Trophoblast cell (in vitro differentiated cells and primary cell): ENCODE data around the gene MORN3.

Source experiments
- DNase-seq, 2 donors: peaks; one replicate each; pipeline ENCODE4 v3.0.0-alpha.2; 2016
- H2AFZ ChIP-seq: 2 replicates; pipeline ENCODE4 v1.6.1; 2013; ENCODE audit warnings: low read length, moderate library complexity, mild to moderate bottlenecking; ENCODE audit not compliant: insufficient read depth, poor library complexity
- H2AK5ac ChIP-seq: 2 replicates; pipeline ENCODE4 v1.6.1; 2013; ENCODE audit warnings: mild to moderate bottlenecking, low read length
- H2BK120ac ChIP-seq: 2 replicates; pipeline ENCODE4 v1.6.1; 2013; ENCODE audit warnings: low read length, mild to moderate bottlenecking, moderate library complexity; ENCODE audit not compliant: insufficient read depth, poor library complexity
- H2BK12ac ChIP-seq: 2 replicates; pipeline ENCODE4 v1.6.1; 2013; ENCODE audit warnings: mild to moderate bottlenecking, low read length, moderate library complexity
- H2BK5ac ChIP-seq: 2 replicates; pipeline ENCODE4 v1.6.1; 2013; ENCODE audit warnings: low read length, low read depth, moderate library complexity, mild to moderate bottlenecking; ENCODE audit not compliant: poor library complexity
- H3K14ac ChIP-seq: 2 replicates; pipeline ENCODE4 v1.6.1; 2013; ENCODE audit warnings: mild to moderate bottlenecking, low read length
- H3K18ac ChIP-seq: 2 replicates; pipeline ENCODE4 v1.6.1; 2013; ENCODE audit warnings: mild to moderate bottlenecking, low read length
- H3K23ac ChIP-seq: 2 replicates; pipeline ENCODE4 v1.6.1; 2013; ENCODE audit warnings: low read length
- H3K27ac ChIP-seq: 2 replicates; pipeline ENCODE4 v1.5.1; 2013; ENCODE audit warnings: low read depth, mild to moderate bottlenecking, inconsistent platforms, low read length, moderate library complexity
- H3K27me3 ChIP-seq: 2 replicates; pipeline ENCODE4 v1.6.1; 2013; ENCODE audit warnings: inconsistent platforms, mild to moderate bottlenecking, low read length, moderate library complexity; ENCODE audit not compliant: insufficient read depth
- H3K36me3 ChIP-seq, 2 experiments: 1 replicate in 1 of 2; 2 replicates in 1 of 2; pipeline ENCODE4 v1.6.1; 2013; ENCODE audit warnings: low read length in 2 of 2, mild to moderate bottlenecking in 2 of 2, moderate library complexity in 1 of 2; ENCODE audit not compliant: insufficient read depth in 2 of 2, control insufficient read depth in 1 of 2
- H3K4ac ChIP-seq: 2 replicates; pipeline ENCODE4 v1.6.1; 2013; ENCODE audit warnings: low read depth, mild to moderate bottlenecking, low read length, moderate library complexity
- H3K4me1 ChIP-seq, 2 experiments: 1 replicate in 1 of 2; 2 replicates in 1 of 2; pipeline ENCODE4 v1.6.1; 2013; ENCODE audit warnings: low read length in 2 of 2, mild to moderate bottlenecking in 2 of 2, moderate library complexity in 1 of 2; ENCODE audit not compliant: insufficient read depth in 2 of 2, control insufficient read depth in 1 of 2
- H3K4me2 ChIP-seq: 2 replicates; pipeline ENCODE4 v1.6.1; 2013; ENCODE audit warnings: inconsistent platforms, mild to moderate bottlenecking, low read length, moderate library complexity
- H3K4me3 ChIP-seq: 2 replicates; pipeline ENCODE4 v1.5.1; 2013; ENCODE audit warnings: mild to moderate bottlenecking, low read depth, low read length, inconsistent platforms
- H3K79me1 ChIP-seq: one replicate; pipeline ENCODE4 v1.6.1; 2013; ENCODE audit warnings: low read length
- H3K79me2 ChIP-seq: 2 replicates; pipeline ENCODE4 v1.6.1; 2013; ENCODE audit warnings: low read length, mild to moderate bottlenecking; ENCODE audit not compliant: control insufficient read depth, insufficient read depth, poor library complexity
- H3K9ac ChIP-seq: 2 replicates; pipeline ENCODE4 v1.6.1; 2013; ENCODE audit warnings: mild to moderate bottlenecking, low read length
- H3K9me3 ChIP-seq: 2 replicates; pipeline ENCODE4 v1.6.1; 2013; ENCODE audit warnings: low read depth, mild to moderate bottlenecking, control low read depth, inconsistent platforms, low read length; ENCODE audit not compliant: insufficient read depth
- H4K12ac ChIP-seq: 2 replicates; pipeline ENCODE4 v1.6.1; 2013; ENCODE audit warnings: low read depth, mild to moderate bottlenecking, low read length, moderate library complexity
- H4K8ac ChIP-seq: 2 replicates; pipeline ENCODE4 v1.6.1; 2013; ENCODE audit warnings: low read depth, mild to moderate bottlenecking, low read length, moderate library complexity
- H4K91ac ChIP-seq: one replicate; pipeline ENCODE4 v1.6.1; 2013; ENCODE audit warnings: low read depth, mild to moderate bottlenecking, low read length, moderate library complexity
- WGBS: extraction: QIAGEN DNeasy Blood & Tissue Kit; methylation state at CpG from one replicate; pipeline ENCODE4 v1.1.7; 2013; ENCODE audit warnings: missing lambda C conversion rate; ENCODE audit not compliant: insufficient read length, insufficient coverage; ENCODE audit errors: extremely low coverage; 5-methylcytosine and 5-hydroxymethylcytosine counted together

Gene MORN3

DNA sequence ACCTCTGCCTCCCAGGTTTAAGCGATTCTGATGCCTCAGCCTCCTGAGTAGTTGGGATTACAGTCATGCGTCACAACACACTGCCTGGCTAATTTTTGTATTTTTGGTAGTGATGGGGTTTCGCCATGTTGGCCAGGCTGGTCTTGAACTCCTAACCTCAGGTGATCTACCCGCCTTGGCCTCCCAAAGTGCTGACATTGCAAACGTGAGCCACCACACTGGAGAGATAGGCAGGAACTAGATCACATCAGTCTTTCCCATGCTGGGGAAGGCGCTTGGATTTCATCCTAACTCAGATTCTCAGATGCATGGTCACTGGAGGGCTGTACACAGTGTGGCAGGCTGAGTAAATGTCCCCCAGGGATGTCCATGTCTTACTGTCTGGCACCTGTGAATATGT lies 61.2 kb downstream of the MORN3 start:
- H3K27me3 ChIP-seq: no peaks in the 10 kb centered on the region
- DNase-seq: no peak
- H3K36me3 ChIP-seq: no peaks in the 10 kb centered on the region
- H2AK5ac ChIP-seq: no peak overlapping the region
- no peak overlapping the region for H3K4me2 ChIP-seq
- no peak overlapping the region for H2BK5ac ChIP-seq
- no peaks in the 10 kb centered on the region for H3K9me3 ChIP-seq
- H2BK12ac ChIP-seq: no peak overlapping the region
- H3K23ac ChIP-seq: no peak overlapping the region
- H2BK120ac ChIP-seq: no peak overlapping the region
- H2AFZ ChIP-seq: no peak overlapping the region
- H3K79me1 ChIP-seq: no peaks in the 10 kb centered on the region
- H4K12ac ChIP-seq: no peak overlapping the region
- no peak overlapping the region for H3K4ac ChIP-seq
- no peak overlapping the region for H3K27ac ChIP-seq
- H3K79me2 ChIP-seq: no peaks in the 10 kb centered on the region
- no peak overlapping the region for H3K4me3 ChIP-seq
- H3K14ac ChIP-seq: no peak overlapping the region
- no peak overlapping the region for H4K8ac ChIP-seq
- no peaks in the 10 kb centered on the region for H3K4me1 ChIP-seq
- no peak overlapping the region for H3K9ac ChIP-seq
- WGBS: no CpG with 5 or more reads among the region's 6 CpGs
- H4K91ac ChIP-seq: no peak overlapping the region
- H3K18ac ChIP-seq: no peak overlapping the region

DNA sequence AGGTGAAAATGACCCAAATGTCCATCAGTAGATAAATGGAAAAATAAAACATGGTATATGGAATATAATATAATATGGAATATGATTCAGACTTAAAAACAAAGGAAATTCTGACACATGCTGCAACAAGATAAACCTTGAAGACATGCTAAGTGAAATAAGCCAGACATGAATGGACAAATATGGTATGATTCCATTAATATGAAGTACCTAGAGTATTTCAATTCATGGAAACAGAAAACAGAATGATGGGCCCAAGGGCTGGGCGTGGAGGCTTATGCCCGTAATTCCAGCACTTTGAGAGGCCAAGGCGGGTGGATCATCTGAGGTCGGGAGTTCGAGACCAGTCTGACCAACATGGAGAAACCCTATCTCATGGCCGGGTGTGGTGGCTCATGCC lies 65.9 kb downstream of the MORN3 start:
- Histone ChIP-seq H3K18ac (no peak overlapping the region), H2AK5ac (no peak overlapping the region), H3K79me1 (no peaks in the 10 kb centered on the region), H2BK5ac (no peak overlapping the region), H3K14ac (no peak overlapping the region), H3K27ac (no peak overlapping the region), H3K9ac (no peak overlapping the region), H3K36me3 (no peaks in the 10 kb centered on the region), H3K4ac (no peak overlapping the region), H3K9me3 (no peaks in the 10 kb centered on the region), H3K23ac (no peak overlapping the region), H4K12ac (no peak overlapping the region), H4K91ac (no peak overlapping the region), H2BK12ac (no peak overlapping the region), H2BK120ac (no peak overlapping the region), H3K79me2 (no peaks in the 10 kb centered on the region), H3K4me3 (no peak overlapping the region), H4K8ac (no peak overlapping the region), H2AFZ (no peak overlapping the region), H3K4me1 (no peaks in the 10 kb centered on the region), H3K4me2 (no peak overlapping the region), H3K27me3 (no peaks in the 10 kb centered on the region)
- no CpG with 5 or more reads among the region's 6 CpGs for WGBS
- no peak for DNase-seq

DNA sequence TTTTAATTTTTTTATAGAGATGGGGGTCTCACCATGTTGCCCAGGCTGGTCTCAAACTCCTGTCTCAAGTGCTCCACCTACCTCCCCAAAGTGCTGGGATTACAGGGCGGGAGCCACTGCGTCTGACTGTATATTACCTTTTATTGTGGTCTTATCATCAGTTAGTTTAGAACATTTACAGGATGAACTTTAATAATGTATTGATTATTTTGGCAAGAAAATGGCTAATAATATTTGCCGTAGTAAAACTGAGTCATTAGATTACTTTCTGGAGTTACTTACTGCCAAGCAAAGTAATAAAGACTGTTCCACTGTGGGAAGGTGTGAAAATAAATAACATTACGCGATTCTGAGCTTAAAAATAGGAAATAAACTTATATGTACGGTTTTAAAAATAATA lies 66.7 kb downstream of the MORN3 start:
- Histone ChIP-seq H3K23ac (no peak overlapping the region), H3K4me2 (no peak overlapping the region), H3K36me3 (no peaks in the 10 kb centered on the region), H3K4ac (no peak overlapping the region), H2AK5ac (no peak overlapping the region), H2BK5ac (no peak overlapping the region), H4K8ac (no peak overlapping the region), H3K79me2 (no peaks in the 10 kb centered on the region), H2BK120ac (no peak overlapping the region), H3K4me3 (no peak overlapping the region), H3K27ac (no peak overlapping the region), H2BK12ac (no peak overlapping the region), H3K79me1 (no peaks in the 10 kb centered on the region), H3K27me3 (no peaks in the 10 kb centered on the region), H4K91ac (no peak overlapping the region), H3K9me3 (no peaks in the 10 kb centered on the region), H3K18ac (no peak overlapping the region), H2AFZ (no peak overlapping the region), H3K14ac (no peak overlapping the region), H4K12ac (no peak overlapping the region), H3K4me1 (no peaks in the 10 kb centered on the region), H3K9ac (no peak overlapping the region)
- WGBS: no CpG with 5 or more reads among the region's 6 CpGs
- DNase-seq: no peak

DNA sequence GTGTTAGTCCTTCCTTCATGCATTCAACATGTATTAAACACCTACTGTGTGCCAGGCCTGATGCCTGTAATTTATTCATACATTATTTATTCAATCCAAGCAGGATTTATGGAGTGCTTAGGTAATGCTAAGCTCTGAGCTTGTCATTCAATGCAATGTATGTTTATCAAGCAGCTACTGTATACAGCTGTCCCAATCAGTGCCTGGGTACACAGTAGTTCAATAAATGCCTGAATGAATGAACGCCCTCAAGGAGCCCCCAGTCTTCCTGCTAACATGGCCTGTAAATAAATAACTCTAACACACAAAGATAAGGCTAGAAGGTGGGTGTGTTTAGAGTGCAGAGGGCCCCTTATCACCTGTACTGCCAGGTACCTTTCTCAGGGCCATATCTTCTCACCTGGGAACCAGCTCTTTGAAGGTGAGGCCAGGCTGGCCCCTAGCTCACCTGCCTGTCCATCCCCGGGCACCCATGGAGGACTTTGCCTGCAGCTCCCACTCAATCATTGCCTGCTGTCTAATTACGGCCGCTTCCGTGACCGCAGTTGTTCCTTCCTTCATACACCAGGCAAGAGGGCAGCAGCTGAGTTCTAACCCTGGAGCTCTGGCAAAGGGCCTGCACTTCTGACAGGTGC lies 68.6 kb downstream of the MORN3 start:
- no peaks in the 10 kb centered on the region for H3K9me3 ChIP-seq
- H3K4me3 ChIP-seq: no peak overlapping the region
- no peaks in the 10 kb centered on the region for H3K79me1 ChIP-seq
- no peak overlapping the region for H3K18ac ChIP-seq
- H3K27ac ChIP-seq: no peak overlapping the region
- H4K91ac ChIP-seq: no peak overlapping the region
- no peak overlapping the region for H4K12ac ChIP-seq
- no peaks in the 10 kb centered on the region for H3K36me3 ChIP-seq
- H3K14ac ChIP-seq: no peak overlapping the region
- H3K23ac ChIP-seq: no peak overlapping the region
- no peak overlapping the region for H3K4ac ChIP-seq
- no peak for DNase-seq
- H3K9ac ChIP-seq: no peak overlapping the region
- no CpG with 5 or more reads among the region's 6 CpGs for WGBS
- H2BK120ac ChIP-seq: no peak overlapping the region
- no peak overlapping the region for H2AFZ ChIP-seq
- H2AK5ac ChIP-seq: no peak overlapping the region
- no peaks in the 10 kb centered on the region for H3K4me1 ChIP-seq
- H3K27me3 ChIP-seq: no peaks in the 10 kb centered on the region
- H2BK12ac ChIP-seq: no peak overlapping the region
- H4K8ac ChIP-seq: no peak overlapping the region
- no peak overlapping the region for H3K4me2 ChIP-seq
- no peaks in the 10 kb centered on the region for H3K79me2 ChIP-seq
- no peak overlapping the region for H2BK5ac ChIP-seq
